ENCODE results near the gene CITED4.

DNA sequence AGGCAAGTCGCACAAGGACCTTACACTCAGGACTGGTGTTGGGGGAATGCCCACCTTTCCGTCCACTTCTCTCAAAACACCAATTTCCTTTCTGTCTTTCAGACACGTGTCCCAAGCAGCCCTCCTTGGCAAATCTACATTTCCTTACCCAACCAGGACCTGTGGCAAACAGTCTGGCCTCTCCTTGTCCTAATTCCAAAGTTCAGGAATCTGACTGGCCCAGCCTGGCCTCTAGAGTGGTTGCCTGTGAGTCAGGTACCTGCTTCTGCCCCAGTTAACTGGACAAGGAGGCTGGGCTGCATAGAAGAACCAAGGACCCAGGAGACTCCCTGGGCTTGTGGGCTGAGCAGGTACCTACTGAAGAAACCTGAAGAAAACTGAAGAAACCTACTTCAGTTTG, 34.3 kb upstream of the CITED4 start:
- TF ChIP-seq, protein P1, sequence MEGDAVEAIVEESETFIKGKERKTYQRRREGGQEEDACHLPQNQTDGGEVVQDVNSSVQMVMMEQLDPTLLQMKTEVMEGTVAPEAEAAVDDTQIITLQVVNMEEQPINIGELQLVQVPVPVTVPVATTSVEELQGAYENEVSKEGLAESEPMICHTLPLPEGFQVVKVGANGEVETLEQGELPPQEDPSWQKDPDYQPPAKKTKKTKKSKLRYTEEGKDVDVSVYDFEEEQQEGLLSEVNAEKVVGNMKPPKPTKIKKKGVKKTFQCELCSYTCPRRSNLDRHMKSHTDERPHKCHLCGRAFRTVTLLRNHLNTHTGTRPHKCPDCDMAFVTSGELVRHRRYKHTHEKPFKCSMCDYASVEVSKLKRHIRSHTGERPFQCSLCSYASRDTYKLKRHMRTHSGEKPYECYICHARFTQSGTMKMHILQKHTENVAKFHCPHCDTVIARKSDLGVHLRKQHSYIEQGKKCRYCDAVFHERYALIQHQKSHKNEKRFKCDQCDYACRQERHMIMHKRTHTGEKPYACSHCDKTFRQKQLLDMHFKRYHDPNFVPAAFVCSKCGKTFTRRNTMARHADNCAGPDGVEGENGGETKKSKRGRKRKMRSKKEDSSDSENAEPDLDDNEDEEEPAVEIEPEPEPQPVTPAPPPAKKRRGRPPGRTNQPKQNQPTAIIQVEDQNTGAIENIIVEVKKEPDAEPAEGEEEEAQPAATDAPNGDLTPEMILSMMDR (IDR thresholded peaks at IDR 0.05; ENCODE audit: low read length): no peak
- no peak for TF ChIP-seq EZH2 (IDR thresholded peaks at IDR 0.05; ENCODE audit: borderline replicate concordance, low read length)
